HUES6 (cell line): ENCODE results near the gene PLXND1.

ENCODE experiments used
- H3K27ac ChIP-seq: 2 replicates; pipeline ENCODE4 v1.7.0; 2013; ENCODE audit warnings: low read depth, mild to moderate bottlenecking, low read length, inconsistent platforms
- H3K27me3 ChIP-seq: 2 replicates; pipeline ENCODE4 v1.6.1; 2013; ENCODE audit warnings: low read length; ENCODE audit not compliant: control insufficient read depth, insufficient read depth
- H3K36me3 ChIP-seq: 2 replicates; pipeline ENCODE4 v1.6.1; 2013; ENCODE audit warnings: low read length; ENCODE audit not compliant: control insufficient read depth, insufficient read depth
- H3K4me1 ChIP-seq: 2 replicates; pipeline ENCODE4 v1.6.1; 2013; ENCODE audit warnings: low read length; ENCODE audit not compliant: control insufficient read depth, insufficient read depth
- H3K4me3 ChIP-seq: 2 replicates; pipeline ENCODE4 v1.5.1; 2013; ENCODE audit warnings: low read depth, low read length
- H3K9ac ChIP-seq: one replicate; pipeline ENCODE4 v1.6.1; 2013; ENCODE audit warnings: mild to moderate bottlenecking, low read length
- H3K9me3 ChIP-seq: 2 replicates; pipeline ENCODE4 v1.6.1; 2013; ENCODE audit warnings: low read depth, low read length; ENCODE audit not compliant: control insufficient read depth, insufficient read depth

The PLXND1 gene, protein sequence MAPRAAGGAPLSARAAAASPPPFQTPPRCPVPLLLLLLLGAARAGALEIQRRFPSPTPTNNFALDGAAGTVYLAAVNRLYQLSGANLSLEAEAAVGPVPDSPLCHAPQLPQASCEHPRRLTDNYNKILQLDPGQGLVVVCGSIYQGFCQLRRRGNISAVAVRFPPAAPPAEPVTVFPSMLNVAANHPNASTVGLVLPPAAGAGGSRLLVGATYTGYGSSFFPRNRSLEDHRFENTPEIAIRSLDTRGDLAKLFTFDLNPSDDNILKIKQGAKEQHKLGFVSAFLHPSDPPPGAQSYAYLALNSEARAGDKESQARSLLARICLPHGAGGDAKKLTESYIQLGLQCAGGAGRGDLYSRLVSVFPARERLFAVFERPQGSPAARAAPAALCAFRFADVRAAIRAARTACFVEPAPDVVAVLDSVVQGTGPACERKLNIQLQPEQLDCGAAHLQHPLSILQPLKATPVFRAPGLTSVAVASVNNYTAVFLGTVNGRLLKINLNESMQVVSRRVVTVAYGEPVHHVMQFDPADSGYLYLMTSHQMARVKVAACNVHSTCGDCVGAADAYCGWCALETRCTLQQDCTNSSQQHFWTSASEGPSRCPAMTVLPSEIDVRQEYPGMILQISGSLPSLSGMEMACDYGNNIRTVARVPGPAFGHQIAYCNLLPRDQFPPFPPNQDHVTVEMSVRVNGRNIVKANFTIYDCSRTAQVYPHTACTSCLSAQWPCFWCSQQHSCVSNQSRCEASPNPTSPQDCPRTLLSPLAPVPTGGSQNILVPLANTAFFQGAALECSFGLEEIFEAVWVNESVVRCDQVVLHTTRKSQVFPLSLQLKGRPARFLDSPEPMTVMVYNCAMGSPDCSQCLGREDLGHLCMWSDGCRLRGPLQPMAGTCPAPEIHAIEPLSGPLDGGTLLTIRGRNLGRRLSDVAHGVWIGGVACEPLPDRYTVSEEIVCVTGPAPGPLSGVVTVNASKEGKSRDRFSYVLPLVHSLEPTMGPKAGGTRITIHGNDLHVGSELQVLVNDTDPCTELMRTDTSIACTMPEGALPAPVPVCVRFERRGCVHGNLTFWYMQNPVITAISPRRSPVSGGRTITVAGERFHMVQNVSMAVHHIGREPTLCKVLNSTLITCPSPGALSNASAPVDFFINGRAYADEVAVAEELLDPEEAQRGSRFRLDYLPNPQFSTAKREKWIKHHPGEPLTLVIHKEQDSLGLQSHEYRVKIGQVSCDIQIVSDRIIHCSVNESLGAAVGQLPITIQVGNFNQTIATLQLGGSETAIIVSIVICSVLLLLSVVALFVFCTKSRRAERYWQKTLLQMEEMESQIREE (N-terminal part only)

DNA sequence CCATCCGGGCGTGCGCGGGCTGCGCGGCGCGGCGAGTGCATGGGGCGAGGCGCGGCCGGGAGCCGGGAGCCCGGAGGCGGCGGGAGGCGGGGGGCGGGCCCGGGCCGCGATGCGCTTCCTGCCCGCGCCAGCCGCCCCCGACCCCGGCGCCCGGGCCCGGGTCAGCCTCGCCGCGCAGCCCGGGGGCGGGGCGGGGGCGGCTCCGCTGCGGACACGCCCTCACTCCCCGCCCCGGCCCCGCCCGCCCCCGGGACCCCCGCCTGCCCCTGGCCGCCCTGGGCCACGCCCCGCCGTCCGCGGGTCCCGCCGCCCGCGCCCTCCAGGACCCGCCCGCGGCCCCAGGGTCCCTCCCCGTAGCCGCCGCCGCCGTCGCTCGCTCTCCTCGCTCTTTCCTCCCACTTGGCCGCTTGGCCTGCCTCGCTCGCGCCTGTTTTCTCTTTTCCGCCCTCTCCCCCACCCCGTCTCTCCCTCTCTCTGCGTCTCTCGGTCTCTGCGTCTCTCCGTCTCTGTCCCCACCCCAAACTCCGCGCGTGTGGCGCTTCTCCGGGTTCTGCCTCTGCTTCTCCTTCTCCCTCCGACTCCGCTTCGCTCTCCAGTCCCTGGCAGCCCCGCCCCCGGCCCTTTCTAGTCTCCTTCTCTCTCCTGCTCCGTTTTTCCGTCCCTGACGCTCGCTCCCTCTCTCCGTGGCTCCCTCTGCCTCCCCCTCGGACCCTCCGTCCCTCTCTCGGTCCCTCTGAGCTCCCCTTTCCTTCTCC, at the start of gene PLXND1:
PLXND1 (minus strand) TSS at position 41 of the 755 bp plus-strand sequence; CDS start at position 4, 37 bp downstream.
- Histone ChIP-seq H3K27me3 (peaks cover 19% of the 10 kb centered on the region), H3K4me3 (peak within 1 kb of the TSS; percentile 83), H3K9ac (peak within 1 kb of the TSS; percentile 92), H3K27ac (peak within 1 kb of the TSS; percentile 78; the same call in 1 of the 2 replicates), H3K36me3 (no peaks in the 10 kb centered on the region), H3K4me1 (peaks cover 60% of the 10 kb centered on the region), H3K9me3 (no peaks in the 10 kb centered on the region)

GRCh38 chr3:129655291-129655700, 48.8 kb upstream of the PLXND1 start:
- Histone ChIP-seq H3K27ac (no peak overlapping the region), H3K27me3 (no peaks in the 10 kb centered on the region), H3K36me3 (peaks cover 5% of the 10 kb centered on the region; the same call in 1 of the 2 replicates), H3K9me3 (no peaks in the 10 kb centered on the region), H3K9ac (no peak overlapping the region), H3K4me3 (no peak overlapping the region), H3K4me1 (peaks cover 43% of the 10 kb centered on the region)

- no peaks in the 10 kb centered on the region for H3K27me3 ChIP-seq
- H3K9me3 ChIP-seq, result no peaks in the 10 kb centered on the region
- peaks cover 52% of the 10 kb centered on the region for H3K4me1 ChIP-seq
- H3K9ac ChIP-seq, result no peak overlapping the region
- no peak overlapping the region for H3K27ac ChIP-seq
- peaks cover 5% of the 10 kb centered on the region; the same call in 1 of the 2 replicates for H3K36me3 ChIP-seq
- no peak overlapping the region for H3K4me3 ChIP-seq
Measured at GRCh38 chr3:129654131-129654530, 47.7 kb upstream of the PLXND1 start.

DNA sequence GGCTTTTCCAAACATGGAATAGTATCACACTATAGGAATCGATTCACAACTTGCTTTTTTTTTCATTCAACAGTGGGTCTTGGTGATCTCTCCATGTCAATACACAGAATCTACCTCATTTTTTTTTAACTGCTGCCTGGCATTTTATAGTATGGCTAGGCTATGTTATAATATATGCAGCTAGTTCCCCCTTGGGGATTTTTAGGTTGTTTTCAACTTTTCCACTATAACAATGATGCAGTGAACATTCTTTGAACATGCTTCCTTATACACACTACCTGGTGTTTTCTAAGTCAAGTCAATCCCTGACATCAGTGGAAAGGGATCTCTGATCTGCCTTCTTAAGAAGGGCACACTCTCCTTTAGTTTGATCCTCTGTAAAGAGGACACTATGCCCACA, 46.5 kb upstream of the PLXND1 start:
- H3K9ac ChIP-seq, result no peak overlapping the region
- no peak overlapping the region for H3K4me3 ChIP-seq
- H3K27ac ChIP-seq, result 0 out of 2 replicates have a peak overlapping the region, but pooled peaks have one; percentile 16
- H3K9me3 ChIP-seq, result no peaks in the 10 kb centered on the region
- H3K4me1 ChIP-seq, result peaks cover 52% of the 10 kb centered on the region
- peaks cover 5% of the 10 kb centered on the region; the same call in 1 of the 2 replicates for H3K36me3 ChIP-seq
- H3K27me3 ChIP-seq, result no peaks in the 10 kb centered on the region

- H3K27ac ChIP-seq, result no peak overlapping the region; the same call in 1 of the 2 replicates
- H3K4me1 ChIP-seq, result peaks cover 38% of the 10 kb centered on the region
Measured at GRCh38 chr3:129651435-129652202, 45.1 kb upstream of the PLXND1 start.

DNA sequence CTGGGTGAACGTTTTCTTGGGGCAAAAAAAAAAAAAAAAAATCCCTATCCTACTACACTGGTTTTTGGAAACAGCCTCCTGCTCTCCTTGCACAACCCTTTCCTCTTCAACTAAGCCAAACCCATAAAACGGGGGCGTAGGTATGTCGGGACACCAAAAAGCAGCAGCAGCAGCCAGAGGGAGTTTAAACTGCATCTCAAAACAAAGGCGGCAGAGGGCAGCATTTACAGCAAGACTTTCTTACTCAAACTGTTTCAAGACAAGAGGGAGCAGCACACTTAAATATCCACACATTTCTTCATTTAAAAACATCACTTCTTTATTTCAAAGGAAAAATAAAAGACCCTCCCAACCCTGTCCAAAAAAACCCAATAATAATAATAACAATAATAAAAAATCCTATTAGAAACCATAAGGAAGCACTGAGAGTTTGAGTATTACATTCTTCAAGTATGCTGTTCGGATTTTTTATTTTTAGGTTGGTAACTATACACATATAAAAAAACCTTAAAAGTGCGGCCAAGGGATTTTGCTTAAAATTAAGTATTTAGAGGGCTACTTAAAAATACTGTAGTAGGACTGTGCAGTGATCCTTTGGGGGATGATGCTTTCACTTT, 43.9 kb upstream of the PLXND1 start:
- Histone ChIP-seq H3K27ac (no peak overlapping the region), H3K36me3 (peaks cover 5% of the 10 kb centered on the region; the same call in 1 of the 2 replicates), H3K9ac (no peak overlapping the region), H3K4me1 (peaks cover 36% of the 10 kb centered on the region), H3K27me3 (no peaks in the 10 kb centered on the region), H3K9me3 (no peaks in the 10 kb centered on the region), H3K4me3 (no peak overlapping the region)

More at GRCh38 chr3:129651435-129652202, 45.1 kb upstream of the PLXND1 start:
- Histone ChIP-seq H3K36me3 (peaks cover 5% of the 10 kb centered on the region; the same call in 1 of the 2 replicates), H3K4me3 (no peak overlapping the region), H3K27me3 (no peaks in the 10 kb centered on the region), H3K9me3 (no peaks in the 10 kb centered on the region), H3K9ac (peak overlapping the region; percentile 10)

- Histone ChIP-seq H3K4me1 (peaks cover 38% of the 10 kb centered on the region), H3K27me3 (no peaks in the 10 kb centered on the region), H3K9ac (no peak overlapping the region), H3K27ac (no peak overlapping the region), H3K4me3 (no peak overlapping the region), H3K9me3 (no peaks in the 10 kb centered on the region), H3K36me3 (no peaks in the 10 kb centered on the region)
Measured at GRCh38 chr3:129648391-129648790, 41.9 kb upstream of the PLXND1 start.

- Histone ChIP-seq H3K4me1 (peaks cover 22% of the 10 kb centered on the region), H3K36me3 (no peaks in the 10 kb centered on the region), H3K27ac (no peak overlapping the region), H3K4me3 (no peak overlapping the region), H3K9me3 (no peaks in the 10 kb centered on the region), H3K27me3 (no peaks in the 10 kb centered on the region), H3K9ac (no peak overlapping the region)
Measured at GRCh38 chr3:129645286-129645685, 38.8 kb upstream of the PLXND1 start.

DNA sequence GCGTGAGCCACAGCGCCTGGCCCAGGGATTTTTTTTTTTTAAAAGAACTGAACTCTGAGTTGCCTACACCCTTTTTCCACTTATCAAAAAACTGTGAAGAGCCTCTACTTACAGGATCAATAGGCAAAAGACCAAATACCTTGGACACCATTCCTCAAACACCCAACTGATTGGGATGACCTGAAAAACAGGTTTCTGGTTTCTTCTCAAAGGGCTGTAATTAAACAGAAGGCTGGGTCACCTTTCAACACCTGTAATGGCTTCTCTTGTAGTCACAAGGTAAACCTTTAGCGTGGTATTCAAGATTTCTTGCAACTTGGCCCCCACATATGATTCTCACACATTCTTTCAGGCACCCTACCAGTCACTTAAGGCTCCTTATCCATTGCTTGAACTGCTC, 38.4 kb upstream of the PLXND1 start:
- H3K4me3 ChIP-seq, result no peak overlapping the region
- no peak overlapping the region for H3K9ac ChIP-seq
- peaks cover 19% of the 10 kb centered on the region for H3K4me1 ChIP-seq
- H3K27me3 ChIP-seq, result no peaks in the 10 kb centered on the region
- no peak overlapping the region for H3K27ac ChIP-seq
- no peaks in the 10 kb centered on the region for H3K9me3 ChIP-seq
- H3K36me3 ChIP-seq, result no peaks in the 10 kb centered on the region
